ENCODE results near the gene SLC25A21. TPM values are rescaled to one million over a fixed set of nuclear protein-coding genes. Genes with fewer than 3 reads are reported as not detected.

The SLC25A21 gene
- polyA plus RNA-seq, 1 experiment = 0.50 TPM

- DNase-seq (ENCODE audit: low read depth) = no peak
- ChIA-PET CTCF (interaction anchor here (1.7 kb wide), 1 partner anchor 55 kb away, joined by 4 read pairs; no protein-coding TSS in a partner anchor), POLR2A (no interaction called here)
- Histone ChIP-seq H3K36me3 (ENCODE audit: control insufficient read depth, insufficient read depth, low read length) (no peaks in the 10 kb centered on the region), H3K27me3 (ENCODE audit: control insufficient read depth, insufficient read depth, low read length) (0 out of 2 replicates have a peak, but pooled peaks cover 1% of the 10 kb centered on the region), H3K4me3 (ENCODE audit: low read depth, low read length) (no peak overlapping the region)
- TF ChIP-seq CTCF (IDR thresholded peaks at IDR 0.05; ENCODE audit: insufficient read depth, low read depth, low read length) = no peak
Observed at GRCh38 chr14:37061697-37062096, 110.7 kb downstream of the SLC25A21 start.

DNA sequence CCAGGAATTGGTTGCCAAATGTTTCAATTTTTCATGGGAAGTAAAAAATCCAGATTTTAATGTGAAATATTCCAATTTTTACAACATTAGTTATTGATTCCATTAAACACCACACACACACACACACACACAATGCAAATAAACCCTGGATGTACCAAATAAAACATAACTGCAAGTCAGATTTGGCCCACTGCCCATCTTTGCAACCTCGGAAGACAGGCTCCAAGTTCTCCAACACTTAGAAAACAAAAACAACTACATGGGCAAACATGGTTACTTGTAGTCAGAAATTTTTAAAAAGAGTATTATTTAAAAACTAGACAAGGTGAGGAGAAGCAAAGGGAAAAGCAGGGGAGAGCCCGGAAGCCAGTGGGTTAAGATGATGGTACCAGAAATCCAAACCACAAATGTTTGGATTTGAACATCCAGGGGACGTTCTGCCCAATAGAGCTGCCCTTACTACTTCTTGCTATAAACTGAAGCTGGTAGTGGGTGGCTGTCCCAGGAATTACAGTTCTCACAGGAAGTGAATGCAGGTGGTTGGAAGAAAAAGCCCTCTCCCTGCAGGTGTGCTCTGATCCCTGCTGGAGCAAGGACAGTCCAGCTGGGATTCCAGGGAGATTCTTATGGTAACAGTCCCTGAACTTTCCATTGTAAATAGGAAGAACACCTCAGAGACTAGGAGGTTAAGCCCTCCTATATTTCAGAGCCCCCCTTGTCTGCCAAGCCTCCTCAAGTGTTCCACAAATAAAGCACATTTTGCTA is 111.7 kb downstream of the SLC25A21 start:
- CTCF ChIA-PET = interaction anchor here (1.7 kb wide), 1 partner anchor 56 kb away, joined by 4 read pairs; no protein-coding TSS in a partner anchor
- 0 out of 2 replicates have a peak, but pooled peaks cover 1% of the 10 kb centered on the region for H3K27me3 ChIP-seq (ENCODE audit: control insufficient read depth, insufficient read depth, low read length)
- H3K4me3 ChIP-seq (ENCODE audit: low read depth, low read length) = no peak overlapping the region
- no peaks in the 10 kb centered on the region for H3K36me3 ChIP-seq (ENCODE audit: control insufficient read depth, insufficient read depth, low read length)
- no peak for DNase-seq (ENCODE audit: low read depth)
- POLR2A ChIA-PET = no interaction called here
- no peak for TF ChIP-seq CTCF (IDR thresholded peaks at IDR 0.05; ENCODE audit: insufficient read depth, low read depth, low read length)

- no peak overlapping the region for H3K4me3 ChIP-seq (ENCODE audit: low read depth, low read length)
- POLR2A ChIA-PET = interaction anchor here (0.7 kb wide), 1 partner anchor 52 kb away, joined by 3 read pairs; no protein-coding TSS in a partner anchor
- no peak for TF ChIP-seq CTCF (IDR thresholded peaks at IDR 0.05; ENCODE audit: insufficient read depth, low read depth, low read length)
- no peak for DNase-seq (ENCODE audit: low read depth)
- CTCF ChIA-PET = no interaction called here
- no peaks in the 10 kb centered on the region for H3K27me3 ChIP-seq (ENCODE audit: control insufficient read depth, insufficient read depth, low read length)
- no peaks in the 10 kb centered on the region for H3K36me3 ChIP-seq (ENCODE audit: control insufficient read depth, insufficient read depth, low read length)
Observed at GRCh38 chr14:37057776-37058175, 114.6 kb downstream of the SLC25A21 start.

DNA sequence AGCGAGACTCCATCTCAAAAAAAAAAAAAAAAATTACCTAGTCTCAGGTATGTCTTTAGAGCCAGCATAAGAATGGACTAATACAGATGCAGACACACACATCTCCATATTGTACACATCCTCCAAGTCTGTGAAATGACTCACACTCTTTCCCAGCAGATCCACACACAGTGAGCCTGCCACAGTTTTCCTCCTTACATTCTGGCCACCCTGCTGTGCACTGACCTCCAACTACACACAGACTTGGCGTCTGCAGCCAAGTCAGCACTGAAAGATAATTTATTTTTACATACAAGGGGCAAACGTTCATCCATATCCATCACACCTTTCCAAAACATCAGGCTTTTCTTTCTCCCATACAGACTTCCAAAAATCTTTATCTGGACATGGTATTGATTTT is 115.9 kb downstream of the SLC25A21 start:
- CTCF ChIA-PET = no interaction called here

DNA sequence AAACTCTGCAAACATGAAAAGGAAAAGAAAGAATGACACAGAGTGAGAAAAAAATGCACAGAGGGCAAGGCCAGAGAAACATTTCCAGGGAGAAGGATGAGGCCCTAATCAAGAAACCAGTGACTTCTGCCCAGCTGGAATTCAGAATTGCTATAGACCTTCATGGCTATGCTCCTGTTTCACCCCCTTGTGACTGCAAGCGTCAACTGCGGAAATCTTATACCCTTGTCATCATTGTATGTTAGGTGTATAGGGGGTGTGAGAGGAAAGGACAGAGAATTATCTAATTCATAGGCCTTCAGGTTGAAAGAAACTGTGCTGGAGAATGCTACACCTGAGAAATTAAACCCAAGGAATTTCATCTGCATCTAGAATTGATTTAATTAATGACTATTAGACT is 117.5 kb downstream of the SLC25A21 start:
- no peak for TF ChIP-seq CTCF (IDR thresholded peaks at IDR 0.05; ENCODE audit: insufficient read depth, low read depth, low read length)
- Histone ChIP-seq H3K27me3 (ENCODE audit: control insufficient read depth, insufficient read depth, low read length) (no peaks in the 10 kb centered on the region), H3K36me3 (ENCODE audit: control insufficient read depth, insufficient read depth, low read length) (no peaks in the 10 kb centered on the region), H3K4me3 (ENCODE audit: low read depth, low read length) (no peak overlapping the region)
- no peak for DNase-seq (ENCODE audit: low read depth)
- CTCF ChIA-PET = no interaction called here
- POLR2A ChIA-PET = no interaction called here

More for the DNA sequence above, 115.9 kb downstream of the SLC25A21 start:
- H3K27me3 ChIP-seq (ENCODE audit: control insufficient read depth, insufficient read depth, low read length) = no peaks in the 10 kb centered on the region
- H3K4me3 ChIP-seq (ENCODE audit: low read depth, low read length) = no peak overlapping the region
- H3K36me3 ChIP-seq (ENCODE audit: control insufficient read depth, insufficient read depth, low read length) = no peaks in the 10 kb centered on the region
- TF ChIP-seq CTCF (IDR thresholded peaks at IDR 0.05; ENCODE audit: insufficient read depth, low read depth, low read length) = no peak
- no peak for DNase-seq (ENCODE audit: low read depth)
- POLR2A ChIA-PET = no interaction called here
